Measurements from ENCODE around the gene LPAR3. TPM values are rescaled to one million over a fixed set of nuclear protein-coding genes. Genes with fewer than 3 reads are reported as not detected.

The LPAR3 gene
- total RNA-seq, 5 donors from 2014 or later (not counting 1 experiment from before 2014, with no cell fraction given): 0.75 to 7.0 (median 2.9) TPM

GRCh38 chr1:84775535-84775920 is 117.5 kb downstream of the LPAR3 start:
- Mint-ChIP-seq H3K9me3 (no peaks in the 10 kb centered on the region), H3K4me3 (no peak overlapping the region), H3K36me3 (no peaks in the 10 kb centered on the region), H3K27ac (no peak overlapping the region), H3K27me3 (peaks cover 0 to 5% of the 10 kb centered on the region in 2 donors), H3K4me1 (peaks cover 12 to 19% (median 14%) of the 10 kb centered on the region in 3 donors)
- 60% methylated on average over 2 of the region's 3 CpGs for WGBS (ENCODE audit: insufficient coverage)
- Histone ChIP-seq H3K4me1 (ENCODE audit: control insufficient read depth in 1 of 2, extremely low read depth in 1 of 2, insufficient read depth in 2 of 2, low read length in 2 of 2) (peaks cover 5 to 18% of the 10 kb centered on the region in 2 experiments), H3K4me3 (ENCODE audit: control insufficient read depth in 1 of 2, extremely low read depth in 1 of 2, low read length in 1 of 2) (no peak overlapping the region), H3K27me3 (replicated peaks in 1 of 2; ENCODE audit: control insufficient read depth in 2 of 2, extremely low read depth in 1 of 2, insufficient read depth in 2 of 2, low read length in 1 of 2) (peaks cover 0 to 4% of the 10 kb centered on the region in 2 experiments), H3K9me3 (no peaks in the 10 kb centered on the region), H3K36me3 (ENCODE audit: control insufficient read depth in 2 of 2, extremely low read depth in 1 of 2, insufficient read depth in 1 of 2, low read length in 1 of 2) (no peaks in the 10 kb centered on the region), H3K27ac (ENCODE audit: low read length) (no peak overlapping the region)
- ATAC-seq (replicated peaks in 1 of 4) (no peak), DNase-seq (no peak)
- ChIA-PET CTCF (interaction anchor here (0.5 to 1.3 kb wide), 8 partner anchors 8 to 706 kb away, joined by 3 to 6 read pairs (median 3); no protein-coding TSS in a partner anchor), POLR2A (interaction anchor here (0.5 to 1.5 kb wide), 2 partner anchors 633 to 866 kb away, joined by 4 read pairs; no protein-coding TSS in a partner anchor)

GRCh38 chr1:84774669-84775534 is 118.1 kb downstream of the LPAR3 start:
- POLR2A ChIA-PET: interaction anchor here in 1 of 2 donors (1.5 kb wide), 1 partner anchor 633 kb away, joined by 4 read pairs; no protein-coding TSS in a partner anchor
- H3K36me3 ChIP-seq (ENCODE audit: control insufficient read depth in 2 of 2, extremely low read depth in 1 of 2, insufficient read depth in 1 of 2, low read length in 1 of 2): no peaks in the 10 kb centered on the region
- CTCF ChIA-PET: interaction anchor here (0.5 to 1.3 kb wide), 7 partner anchors 9 to 706 kb away, joined by 3 to 6 read pairs (median 4); no protein-coding TSS in a partner anchor
- peaks cover 2 to 12% of the 10 kb centered on the region in 2 experiments for H3K4me1 ChIP-seq (ENCODE audit: control insufficient read depth in 1 of 2, extremely low read depth in 1 of 2, insufficient read depth in 2 of 2, low read length in 2 of 2)
- no peak overlapping the region for H3K27ac Mint-ChIP-seq
- DNase-seq (no peak), ATAC-seq (replicated peaks in 1 of 4) (no peak)
- no peak overlapping the region for H3K27ac ChIP-seq (ENCODE audit: low read length)
- H3K4me3 Mint-ChIP-seq: no peak overlapping the region
- no peaks in the 10 kb centered on the region for H3K9me3 ChIP-seq
- no peaks in the 10 kb centered on the region for H3K9me3 Mint-ChIP-seq
- peaks cover 0 to 4% of the 10 kb centered on the region in 2 experiments for H3K27me3 ChIP-seq (replicated peaks in 1 of 2; ENCODE audit: control insufficient read depth in 2 of 2, extremely low read depth in 1 of 2, insufficient read depth in 2 of 2, low read length in 1 of 2)
- H3K4me3 ChIP-seq (ENCODE audit: control insufficient read depth in 1 of 2, extremely low read depth in 1 of 2, low read length in 1 of 2): no peak overlapping the region
- H3K36me3 Mint-ChIP-seq: no peaks in the 10 kb centered on the region
- peaks cover 5 to 13% (median 9%) of the 10 kb centered on the region in 3 donors for H3K4me1 Mint-ChIP-seq
- peaks cover 0 to 9% of the 10 kb centered on the region in 2 donors for H3K27me3 Mint-ChIP-seq
- WGBS (ENCODE audit: insufficient coverage): 91% methylated on average over 11 of the region's 16 CpGs

GRCh38 chr1:84773933-84774497 is 119.0 kb downstream of the LPAR3 start:
- DNase-seq (no peak), ATAC-seq (replicated peaks in 1 of 4) (no peak)
- Mint-ChIP-seq H3K36me3 (no peaks in the 10 kb centered on the region), H3K27ac (no peak overlapping the region), H3K4me1 (peaks cover 0 to 4% (median 2%) of the 10 kb centered on the region in 3 donors), H3K27me3 (peaks cover 0 to 9% of the 10 kb centered on the region in 2 donors), H3K9me3 (no peaks in the 10 kb centered on the region), H3K4me3 (no peak overlapping the region)
- no peaks in the 10 kb centered on the region for H3K9me3 ChIP-seq
- no peak overlapping the region for H3K27ac ChIP-seq (ENCODE audit: low read length)
- 100% methylated on average over 2 of the region's 4 CpGs for WGBS (ENCODE audit: insufficient coverage)
- ChIA-PET POLR2A (no interaction called here), CTCF (interaction anchor here (1.3 to 1.7 kb wide), 3 partner anchors 8 to 161 kb away, joined by 3 to 4 read pairs (median 3); no protein-coding TSS in a partner anchor)
- no peaks in the 10 kb centered on the region for H3K36me3 ChIP-seq (ENCODE audit: control insufficient read depth in 2 of 2, extremely low read depth in 1 of 2, insufficient read depth in 1 of 2, low read length in 1 of 2)
- H3K27me3 ChIP-seq (replicated peaks in 1 of 2; ENCODE audit: control insufficient read depth in 2 of 2, extremely low read depth in 1 of 2, insufficient read depth in 2 of 2, low read length in 1 of 2): peaks cover 0 to 4% of the 10 kb centered on the region in 2 experiments
- no peak overlapping the region for H3K4me3 ChIP-seq (ENCODE audit: control insufficient read depth in 1 of 2, extremely low read depth in 1 of 2, low read length in 1 of 2)
- H3K4me1 ChIP-seq (ENCODE audit: control insufficient read depth in 1 of 2, extremely low read depth in 1 of 2, insufficient read depth in 2 of 2, low read length in 2 of 2): peaks cover 0 to 3% of the 10 kb centered on the region in 2 experiments

GRCh38 chr1:84773195-84773594 is 119.8 kb downstream of the LPAR3 start:
- CTCF ChIA-PET: interaction anchor here (1.3 to 1.7 kb wide), 5 partner anchors 9 to 629 kb away, joined by 3 to 8 read pairs (median 4); partner anchors contain the start of gene PRKACB (in 1 of the 2)
- H3K9me3 ChIP-seq: no peaks in the 10 kb centered on the region
- H3K36me3 Mint-ChIP-seq: no peaks in the 10 kb centered on the region

GRCh38 chr1:84772428-84772943 is 120.5 kb downstream of the LPAR3 start:
- Histone ChIP-seq H3K4me1 (ENCODE audit: control insufficient read depth in 1 of 2, extremely low read depth in 1 of 2, insufficient read depth in 2 of 2, low read length in 2 of 2) (peaks cover 0 to 3% of the 10 kb centered on the region in 2 experiments), H3K27ac (ENCODE audit: low read length) (no peak overlapping the region), H3K9me3 (no peaks in the 10 kb centered on the region), H3K4me3 (ENCODE audit: control insufficient read depth in 1 of 2, extremely low read depth in 1 of 2, low read length in 1 of 2) (no peak overlapping the region), H3K27me3 (replicated peaks in 1 of 2; ENCODE audit: control insufficient read depth in 2 of 2, extremely low read depth in 1 of 2, insufficient read depth in 2 of 2, low read length in 1 of 2) (peaks cover 0 to 4% of the 10 kb centered on the region in 2 experiments), H3K36me3 (ENCODE audit: control insufficient read depth in 2 of 2, extremely low read depth in 1 of 2, insufficient read depth in 1 of 2, low read length in 1 of 2) (no peaks in the 10 kb centered on the region)
- no peak overlapping the region for H3K27ac Mint-ChIP-seq
- peaks cover 0 to 4% (median 0%) of the 10 kb centered on the region in 3 donors for H3K4me1 Mint-ChIP-seq
- peak; percentile 15 to 82 (median 59) for DNase-seq
- H3K4me3 Mint-ChIP-seq: no peak overlapping the region
- H3K9me3 Mint-ChIP-seq: no peaks in the 10 kb centered on the region
- POLR2A ChIA-PET: no interaction called here
- no peaks in the 10 kb centered on the region for H3K36me3 Mint-ChIP-seq
- H3K27me3 Mint-ChIP-seq: peaks cover 0 to 9% of the 10 kb centered on the region in 2 donors
- CTCF ChIA-PET: interaction anchor here (0.5 to 1.7 kb wide), 22 partner anchors 10 to 873 kb away, joined by 3 to 10 read pairs (median 3); partner anchors contain the start of gene PRKACB (in 1 of the 2)
- 33% methylated on average over 4 of the region's 6 CpGs for WGBS (ENCODE audit: insufficient coverage)
- peak; percentile 48 to 73 (median 68) for ATAC-seq (replicated peaks in 1 of 4)

More at GRCh38 chr1:84773195-84773594, 119.8 kb downstream of the LPAR3 start:
- H3K27me3 ChIP-seq (replicated peaks in 1 of 2; ENCODE audit: control insufficient read depth in 2 of 2, extremely low read depth in 1 of 2, insufficient read depth in 2 of 2, low read length in 1 of 2): peaks cover 0 to 4% of the 10 kb centered on the region in 2 experiments
- 94% methylated on average over 2 of the region's 6 CpGs for WGBS (ENCODE audit: insufficient coverage)
- H3K4me3 ChIP-seq (ENCODE audit: control insufficient read depth in 1 of 2, extremely low read depth in 1 of 2, low read length in 1 of 2): no peak overlapping the region
- no peak for DNase-seq
- POLR2A ChIA-PET: no interaction called here
- no peak overlapping the region for H3K4me3 Mint-ChIP-seq
- no peaks in the 10 kb centered on the region for H3K36me3 ChIP-seq (ENCODE audit: control insufficient read depth in 2 of 2, extremely low read depth in 1 of 2, insufficient read depth in 1 of 2, low read length in 1 of 2)
- H3K27ac ChIP-seq (ENCODE audit: low read length): no peak overlapping the region
- no peak overlapping the region for H3K27ac Mint-ChIP-seq
- H3K27me3 Mint-ChIP-seq: peaks cover 0 to 9% of the 10 kb centered on the region in 2 donors
- peaks cover 0 to 4% (median 0%) of the 10 kb centered on the region in 3 donors for H3K4me1 Mint-ChIP-seq
- no peaks in the 10 kb centered on the region for H3K9me3 Mint-ChIP-seq
- ATAC-seq (replicated peaks in 1 of 4): no peak
- H3K4me1 ChIP-seq (ENCODE audit: control insufficient read depth in 1 of 2, extremely low read depth in 1 of 2, insufficient read depth in 2 of 2, low read length in 2 of 2): peaks cover 0 to 3% of the 10 kb centered on the region in 2 experiments

GRCh38 chr1:84771895-84772294 is 121.1 kb downstream of the LPAR3 start:
- no peaks in the 10 kb centered on the region for H3K9me3 Mint-ChIP-seq
- no peak overlapping the region for H3K4me3 Mint-ChIP-seq
- H3K27me3 Mint-ChIP-seq: peaks cover 0 to 9% of the 10 kb centered on the region in 2 donors
- ATAC-seq (replicated peaks in 1 of 4): no peak
- Histone ChIP-seq H3K9me3 (no peaks in the 10 kb centered on the region), H3K4me3 (ENCODE audit: control insufficient read depth in 1 of 2, extremely low read depth in 1 of 2, low read length in 1 of 2) (no peak overlapping the region), H3K4me1 (ENCODE audit: control insufficient read depth in 1 of 2, extremely low read depth in 1 of 2, insufficient read depth in 2 of 2, low read length in 2 of 2) (peaks cover 0 to 3% of the 10 kb centered on the region in 2 experiments), H3K27ac (ENCODE audit: low read length) (no peak overlapping the region), H3K36me3 (ENCODE audit: control insufficient read depth in 2 of 2, extremely low read depth in 1 of 2, insufficient read depth in 1 of 2, low read length in 1 of 2) (no peaks in the 10 kb centered on the region), H3K27me3 (replicated peaks in 1 of 2; ENCODE audit: control insufficient read depth in 2 of 2, extremely low read depth in 1 of 2, insufficient read depth in 2 of 2, low read length in 1 of 2) (peaks cover 0 to 4% of the 10 kb centered on the region in 2 experiments)
- WGBS (ENCODE audit: insufficient coverage): no CpG with 5 or more reads among the region's 2 CpGs
- H3K4me1 Mint-ChIP-seq: peaks cover 0 to 4% (median 0%) of the 10 kb centered on the region in 3 donors
- no peak overlapping the region for H3K27ac Mint-ChIP-seq
- no peak for DNase-seq
- ChIA-PET POLR2A (no interaction called here), CTCF (interaction anchor here (0.6 to 1.7 kb wide), 20 partner anchors 10 to 873 kb away, joined by 3 to 10 read pairs (median 3); partner anchors contain the start of gene PRKACB (in 1 of the 2))
- no peaks in the 10 kb centered on the region for H3K36me3 Mint-ChIP-seq

Measured in T-cell (primary cell).